Head of caudate nucleus (tissue), 42 donors: ENCODE results near the gene HOXB3.
"Not testable (repeated sequence)": the region's sequence is repeated elsewhere in the genome, so short reads cannot be mapped to it uniquely, and the experiment has no call there.

Source experiments
- DNase-seq, 42 donors: peaks; one replicate each; pipeline versions ENCODE4 v3.0.0 to v3.0.0-alpha.2; 2020 to 2021; ENCODE audit warnings: mixed read lengths in 7 of 42
- intact Hi-C: fragments of 100-400 bp; cut with DNase I; formaldehyde crosslinking; loops from one replicate; pipeline ENCODE4 v1.15.0; 2022

HOXB3 gene

DNA sequence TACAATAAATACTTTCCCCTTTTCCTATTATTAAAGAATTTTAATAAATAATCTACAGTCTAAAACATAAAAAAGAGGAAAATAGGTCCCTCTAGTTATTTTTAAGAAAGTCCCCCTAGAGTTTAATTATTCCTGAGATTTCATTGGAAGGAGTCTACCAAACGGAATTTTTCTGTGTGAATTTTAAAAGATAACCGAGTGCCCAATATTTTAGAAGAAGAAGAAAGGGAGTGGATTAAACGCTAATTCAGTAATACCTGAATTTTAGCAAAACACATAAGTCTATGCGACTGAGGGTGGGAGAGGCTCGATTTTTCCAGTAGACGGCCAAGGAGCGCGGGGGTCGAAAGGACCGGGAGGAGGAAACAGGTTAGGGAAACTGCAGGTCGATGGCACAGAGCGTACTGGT lies 47.3 kb downstream of the HOXB3 start:
- intact Hi-C loops, result no loop called here
- DNase-seq, result no peak

DNA sequence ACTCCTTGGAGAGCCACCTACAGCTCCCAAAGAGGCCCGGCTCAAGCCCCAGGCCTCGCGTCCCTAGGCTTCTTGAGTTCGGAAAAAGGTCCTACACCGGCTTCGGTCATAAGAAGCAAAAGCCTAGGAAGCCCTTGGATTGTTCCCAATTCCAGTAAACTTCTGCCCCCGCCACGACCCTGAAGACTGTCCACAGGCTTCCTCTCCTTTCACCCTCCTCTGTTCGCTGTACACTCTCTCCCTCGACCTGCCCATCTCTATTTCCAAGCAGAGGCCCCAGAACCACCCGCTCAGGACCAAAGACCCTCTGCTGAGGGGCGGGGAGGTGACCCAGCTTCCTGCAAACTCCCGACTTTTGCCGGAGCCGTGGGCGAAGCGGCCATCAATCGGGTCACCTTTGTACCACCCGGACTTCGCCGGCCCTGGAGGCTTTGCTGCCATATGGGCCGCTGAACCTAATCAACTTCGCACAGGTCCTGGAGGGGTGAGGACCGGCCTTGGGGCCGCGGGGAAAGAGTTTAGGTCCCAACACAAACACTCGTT lies 47.9 kb downstream of the HOXB3 start:
- no peak for DNase-seq
- intact Hi-C loops, result no loop called here

DNA sequence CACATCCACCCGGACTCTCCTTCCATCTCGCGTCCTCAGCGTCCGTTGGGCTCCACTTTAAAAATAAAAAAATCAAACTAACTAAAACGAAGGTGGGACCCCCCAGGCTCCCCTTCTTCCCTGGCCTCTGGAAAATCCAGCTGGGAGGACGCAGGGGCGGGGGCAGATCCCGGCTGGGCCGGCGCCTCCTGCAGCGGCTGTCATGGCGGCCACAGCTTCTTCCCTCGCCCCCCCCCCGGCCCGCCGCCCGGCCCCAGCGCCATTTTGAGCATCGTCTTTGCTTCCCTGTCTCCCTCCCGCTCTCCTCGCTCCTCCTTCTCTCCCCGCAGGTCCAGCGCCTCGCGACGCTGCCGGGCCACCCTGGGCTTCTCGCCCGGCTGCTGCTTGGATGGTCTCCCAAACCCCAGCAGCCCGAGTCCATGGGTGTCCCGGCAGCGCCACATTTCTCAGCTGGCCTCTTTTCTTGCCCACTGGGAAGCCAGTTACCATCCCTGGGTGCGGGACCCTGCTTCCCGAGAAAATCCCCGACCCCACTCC lies 48.4 kb downstream of the HOXB3 start:
- intact Hi-C loops, result no loop called here
- DNase-seq, result no peak

DNA sequence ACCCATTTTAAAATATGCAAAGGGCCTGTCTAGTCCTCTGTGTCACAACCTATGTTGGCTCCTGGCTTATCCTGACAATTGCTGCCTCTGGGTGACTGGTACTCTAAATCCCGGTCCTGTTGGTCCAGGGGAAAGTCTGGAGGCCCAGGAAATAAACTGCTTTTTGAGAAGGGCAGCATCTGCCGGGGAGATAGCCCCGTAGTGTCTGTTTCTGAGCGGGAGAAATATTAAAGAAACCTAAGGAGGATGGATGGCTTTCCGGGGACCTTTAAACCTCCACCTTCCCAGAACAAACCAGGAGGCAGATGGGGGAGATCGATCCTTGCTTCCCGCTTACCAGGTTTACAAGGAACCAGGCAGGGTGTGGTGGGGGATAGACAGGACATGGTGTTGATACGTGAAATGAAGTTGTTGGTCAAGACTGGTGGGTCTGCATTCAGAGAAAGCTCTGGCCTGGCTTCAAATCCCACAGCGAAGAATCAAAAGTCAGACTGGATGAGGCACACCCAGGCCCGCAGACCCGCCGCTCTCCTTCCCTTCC lies 48.9 kb downstream of the HOXB3 start:
- intact Hi-C loops, result no loop called here
- DNase-seq, result no peak

DNA sequence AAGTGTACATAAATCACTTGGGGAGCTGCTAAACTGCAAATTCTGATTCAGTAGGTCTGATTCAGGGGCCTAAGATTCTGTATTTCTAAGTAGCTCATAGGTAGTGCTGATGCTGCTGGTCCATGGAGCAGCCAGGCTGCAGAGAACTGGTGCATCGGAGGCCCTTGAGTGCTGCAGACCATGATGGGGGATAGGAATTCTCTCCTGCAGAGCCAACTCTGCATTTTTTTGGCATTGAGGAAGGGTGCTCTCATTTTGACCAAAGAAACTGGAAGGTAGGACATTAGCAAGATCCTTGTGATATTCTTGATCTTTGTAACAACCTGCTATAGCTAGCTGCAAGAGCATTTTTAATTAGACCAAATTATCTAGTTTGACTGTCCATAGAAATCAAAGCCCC lies 49.8 kb downstream of the HOXB3 start:
- intact Hi-C loops, result no loop called here

DNA sequence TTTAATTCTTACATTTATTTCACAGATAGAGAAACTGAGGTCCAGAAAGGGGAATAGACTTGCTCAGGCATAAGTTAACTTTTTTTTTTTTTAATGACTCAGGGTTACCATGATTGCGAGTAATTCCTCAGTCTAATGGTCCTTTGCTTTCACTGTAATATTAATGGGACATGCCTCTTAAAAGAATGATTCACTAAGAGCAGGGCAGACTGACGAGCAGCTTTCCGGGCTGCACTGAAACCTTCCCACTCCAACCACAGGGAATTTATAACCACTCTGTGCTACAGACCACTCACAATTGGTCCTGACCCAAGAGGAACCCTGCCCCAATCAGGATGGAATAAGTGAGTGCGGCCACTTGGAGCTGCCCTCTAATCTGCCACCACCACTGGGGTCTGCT lies 50.9 kb downstream of the HOXB3 start:
- no peak for DNase-seq
- intact Hi-C loops, result no loop called here

More for the DNA sequence above, 49.8 kb downstream of the HOXB3 start:
- no peak for DNase-seq

DNA sequence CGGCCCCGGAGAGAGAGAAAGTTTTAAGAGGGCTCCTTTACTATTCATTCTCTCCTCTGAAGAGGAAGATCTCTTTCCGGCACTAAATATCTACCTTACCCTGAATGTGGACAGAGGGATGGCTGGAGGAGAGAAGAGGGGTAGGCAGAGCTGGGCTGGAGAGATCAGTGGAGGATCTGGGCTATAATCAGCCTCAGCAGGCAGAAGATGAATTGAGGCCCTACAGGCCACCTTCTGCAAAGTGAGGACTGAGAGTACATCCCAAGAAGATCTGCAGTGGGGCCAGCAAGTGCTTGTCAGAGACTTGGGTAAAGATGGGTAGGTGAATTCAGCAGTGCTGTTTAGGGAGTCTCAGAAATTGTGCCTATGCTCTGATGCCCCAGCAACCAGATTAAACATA lies 52.7 kb downstream of the HOXB3 start:
- intact Hi-C loops, result no loop called here
- DNase-seq, result no peak

DNA sequence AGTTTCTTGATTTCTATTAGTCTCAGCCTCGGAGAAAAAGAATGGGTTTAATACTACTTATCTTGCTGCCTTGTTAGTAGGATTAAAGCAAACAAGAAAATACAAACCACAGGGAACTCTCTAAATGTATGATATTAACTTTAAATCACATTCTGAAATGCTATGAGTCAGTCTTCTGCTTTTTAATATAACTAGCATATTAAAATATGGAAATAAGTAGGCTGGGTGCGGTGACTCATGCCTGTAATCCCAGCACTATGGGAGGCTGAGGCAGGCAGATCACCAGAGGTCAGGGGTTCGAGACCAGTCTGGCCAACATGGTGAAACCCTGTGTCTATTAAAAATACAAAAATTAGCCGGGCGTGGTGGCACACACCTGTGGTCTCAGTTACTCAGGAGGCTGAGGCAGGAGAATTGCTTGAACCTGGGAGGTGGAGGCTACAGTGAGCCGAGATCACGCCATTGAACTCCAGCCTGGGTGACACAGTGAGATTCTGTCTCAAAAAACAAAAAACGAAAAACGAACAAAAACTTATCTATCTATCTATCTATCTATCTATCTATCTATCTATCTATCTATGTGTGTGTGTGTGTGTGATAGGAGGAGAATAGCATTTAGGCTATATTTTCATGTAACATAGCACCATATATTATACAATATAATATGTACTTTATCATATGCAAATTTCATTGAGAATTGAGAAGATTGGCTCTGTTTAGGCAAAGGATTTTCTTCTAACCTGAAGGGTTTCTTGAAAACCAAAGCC lies 54.1 kb downstream of the HOXB3 start:
- intact Hi-C loops, result not testable (repeated sequence)
- DNase-seq, result peak in 1 of 42 donors; percentile 13

DNA sequence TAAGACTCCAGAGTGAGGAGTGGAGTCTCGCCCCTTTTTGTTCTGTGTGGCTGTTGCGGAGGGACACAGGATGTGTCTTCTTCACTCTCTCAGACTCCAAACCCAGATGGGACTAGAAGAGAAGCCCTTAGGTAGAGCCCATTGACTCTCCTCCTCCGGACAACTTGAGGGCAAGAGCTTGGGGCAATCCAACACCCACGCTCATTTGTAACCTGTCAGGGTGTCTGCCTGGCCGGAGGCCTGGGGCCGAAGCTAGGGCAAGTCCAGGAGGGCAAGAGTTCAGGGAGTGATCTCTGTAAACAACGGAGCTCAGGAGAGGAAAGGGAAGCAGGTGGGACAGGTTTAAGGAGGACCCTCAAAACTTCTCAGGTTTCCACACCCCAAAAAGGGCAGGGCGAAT lies 57.8 kb downstream of the HOXB3 start:
- no peak for DNase-seq
- intact Hi-C loops, result no loop called here

DNA sequence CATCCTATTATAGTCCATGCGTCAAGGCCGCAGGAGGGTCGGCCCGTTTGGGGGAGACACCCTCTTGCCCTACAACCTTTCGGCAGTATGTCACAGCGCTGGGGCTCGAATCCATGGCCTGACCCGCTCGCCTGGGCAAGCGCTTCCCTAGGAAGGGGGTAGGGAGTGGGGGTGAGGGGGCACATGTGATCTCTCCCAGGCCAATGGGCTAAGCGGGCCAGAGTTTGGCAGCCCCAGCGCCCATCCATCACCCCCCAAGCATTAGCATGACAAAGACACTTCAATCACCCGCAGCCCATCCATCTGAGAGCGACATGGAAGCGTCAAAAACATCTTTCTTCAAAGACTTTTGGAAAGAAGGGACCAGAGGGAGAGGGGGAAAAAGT lies 59.2 kb downstream of the HOXB3 start, which contains the start of gene HOXB1:
Gene HOXB1, minus strand, starts transcription at position 125 of the 386 bp plus-strand sequence. Its CDS starts 107 bp downstream, at position 18.
- intact Hi-C loops, result no loop called here
- no peak for DNase-seq

DNA sequence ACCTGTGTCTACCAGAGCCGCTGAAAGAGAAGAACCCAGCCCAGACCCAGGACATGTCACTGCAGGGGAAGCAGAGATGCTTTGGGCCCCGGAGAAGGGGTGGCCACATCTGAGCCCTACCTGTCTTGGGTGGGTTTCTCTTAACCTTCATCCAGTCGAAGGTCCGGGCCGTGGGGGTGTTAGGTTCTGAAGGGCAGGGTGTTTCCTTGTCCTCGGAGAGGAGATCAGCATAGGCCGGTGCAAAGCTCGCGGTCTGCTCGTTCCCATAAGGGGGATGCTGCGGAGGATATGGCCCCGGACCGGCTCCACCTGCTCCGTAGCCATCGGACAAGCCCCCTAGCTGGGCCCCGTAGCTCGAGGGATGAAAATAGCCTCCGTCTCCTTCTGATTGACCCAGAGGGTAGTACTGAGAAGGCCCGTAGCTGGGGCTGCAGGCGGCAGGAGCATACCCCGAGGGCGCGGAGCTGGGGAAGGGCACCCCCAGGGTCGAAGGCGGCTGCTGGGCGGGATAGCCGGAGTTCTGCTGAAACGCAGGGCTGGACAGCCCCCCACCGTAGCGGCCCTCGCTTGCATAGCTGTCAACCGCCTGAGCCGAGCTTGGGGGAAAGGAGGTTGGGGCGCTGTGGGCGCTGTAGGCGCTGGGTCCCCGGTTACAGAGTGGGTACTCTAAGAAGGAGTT lies 59.7 kb downstream of the HOXB3 start:
- intact Hi-C loops, result no loop called here
- DNase-seq, result no peak

DNA sequence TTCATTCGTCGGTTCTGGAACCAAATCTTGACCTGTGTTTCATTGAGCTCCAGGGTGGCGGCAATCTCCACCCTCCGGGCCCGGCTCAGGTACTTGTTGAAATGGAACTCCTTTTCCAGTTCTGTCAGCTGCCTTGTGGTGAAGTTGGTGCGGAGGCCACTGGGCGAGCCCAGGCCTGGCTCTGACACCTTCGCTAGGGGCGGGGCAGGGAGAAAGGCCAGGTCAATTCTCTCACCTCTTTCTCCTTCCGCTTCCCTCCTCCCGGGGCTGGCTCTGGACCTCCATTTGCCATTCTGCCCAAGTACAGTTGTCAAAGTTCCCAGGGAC lies 60.4 kb downstream of the HOXB3 start:
- DNase-seq, result no peak
- intact Hi-C loops, result no loop called here

DNA sequence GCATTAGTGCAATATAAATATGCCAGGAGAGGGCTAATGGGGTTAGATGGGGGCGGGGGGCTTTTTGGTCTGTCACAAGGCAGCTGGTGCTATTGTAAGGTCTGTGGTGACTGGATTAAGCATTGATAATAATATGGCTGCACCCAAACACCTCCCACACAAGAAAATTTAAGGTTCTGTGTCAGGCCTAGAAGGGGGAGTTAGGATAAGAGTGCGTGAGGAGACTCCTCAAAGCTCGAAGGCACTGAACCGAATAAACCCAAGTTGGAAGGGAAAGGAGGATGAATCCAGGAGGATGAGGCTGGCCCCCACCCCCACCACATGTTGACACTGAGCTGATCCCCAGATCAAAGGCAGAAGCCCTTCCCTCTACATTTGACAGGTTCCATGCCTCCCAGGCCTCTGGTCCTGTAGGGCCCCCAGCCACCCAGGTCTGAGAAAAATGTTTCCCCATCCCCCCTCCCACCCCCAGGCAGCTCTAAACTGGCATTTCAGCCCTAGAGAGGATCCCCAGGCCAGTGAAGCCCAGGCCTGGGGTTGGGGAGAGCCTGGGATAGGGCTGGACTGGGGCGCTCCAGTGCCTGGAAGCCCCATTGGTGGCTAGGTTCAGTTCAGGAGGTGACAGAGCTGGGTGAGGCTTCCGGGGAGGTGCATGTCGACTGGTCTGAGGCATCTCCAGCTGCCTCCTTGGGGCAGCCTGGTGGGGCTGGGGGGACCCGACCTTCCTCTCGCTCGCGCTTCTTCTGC lies 60.9 kb downstream of the HOXB3 start:
- intact Hi-C loops, result no loop called here

DNA sequence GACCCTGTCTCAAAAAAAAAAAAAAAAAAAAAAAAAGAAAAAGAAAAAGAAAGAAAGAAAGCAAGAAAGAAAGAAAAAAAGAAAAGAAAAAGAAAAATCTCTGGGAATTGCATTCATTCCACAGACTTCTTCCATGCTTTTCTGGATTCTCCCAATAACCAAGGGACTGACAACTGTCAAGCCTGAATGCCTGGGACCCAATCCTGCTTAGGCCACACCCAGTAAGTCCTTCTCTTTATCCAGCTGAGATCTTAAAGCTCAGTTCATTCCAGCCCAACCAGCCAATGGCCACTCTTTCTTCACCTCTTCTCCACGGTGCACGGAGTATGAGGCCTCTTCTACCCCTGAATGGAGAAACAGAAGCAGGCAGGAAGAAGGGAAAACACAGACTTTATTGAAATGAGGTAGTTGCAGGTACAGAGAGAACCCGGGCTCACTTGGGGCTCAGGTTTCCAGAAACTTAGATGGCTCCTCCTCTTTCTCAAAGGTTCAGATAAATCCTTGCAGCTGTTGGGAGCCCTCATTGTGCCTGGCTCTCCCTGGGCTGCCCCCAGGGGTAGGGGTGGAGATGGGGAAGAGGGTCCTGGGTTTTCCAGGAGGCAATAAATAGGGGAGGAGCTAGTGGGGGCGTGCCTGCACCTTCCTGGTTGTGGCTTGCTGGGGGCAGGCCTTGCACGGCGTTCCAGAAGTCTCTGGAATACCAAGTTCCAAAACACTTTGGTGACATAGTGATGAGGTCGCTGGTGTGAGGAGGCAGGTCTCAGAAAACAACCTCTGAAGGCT lies 61.7 kb downstream of the HOXB3 start:
- no peak for DNase-seq
- intact Hi-C loops, result no loop called here

More for the DNA sequence above, 60.9 kb downstream of the HOXB3 start:
- DNase-seq, result no peak

DNA sequence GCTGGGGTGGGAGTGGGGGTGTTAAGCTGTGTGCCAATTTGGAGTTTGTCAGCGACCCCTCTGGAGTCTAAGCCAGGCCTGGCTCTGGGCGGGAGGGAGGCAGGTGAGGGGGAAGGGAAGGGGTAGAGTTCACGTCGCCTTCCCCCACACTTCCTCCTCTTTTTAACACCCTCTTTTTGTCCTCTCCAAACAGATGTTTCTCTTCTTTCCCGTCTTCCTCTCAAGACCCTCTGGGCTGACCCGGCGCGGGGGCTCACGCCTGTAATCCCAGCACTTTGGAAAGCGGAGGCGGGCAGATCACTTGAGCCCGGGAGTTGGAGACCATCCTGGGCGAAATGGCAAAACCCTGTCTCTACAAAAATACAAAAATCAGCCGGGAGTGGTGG lies 62.5 kb downstream of the HOXB3 start:
- no peak for DNase-seq
- intact Hi-C loops, result no loop called here

DNA sequence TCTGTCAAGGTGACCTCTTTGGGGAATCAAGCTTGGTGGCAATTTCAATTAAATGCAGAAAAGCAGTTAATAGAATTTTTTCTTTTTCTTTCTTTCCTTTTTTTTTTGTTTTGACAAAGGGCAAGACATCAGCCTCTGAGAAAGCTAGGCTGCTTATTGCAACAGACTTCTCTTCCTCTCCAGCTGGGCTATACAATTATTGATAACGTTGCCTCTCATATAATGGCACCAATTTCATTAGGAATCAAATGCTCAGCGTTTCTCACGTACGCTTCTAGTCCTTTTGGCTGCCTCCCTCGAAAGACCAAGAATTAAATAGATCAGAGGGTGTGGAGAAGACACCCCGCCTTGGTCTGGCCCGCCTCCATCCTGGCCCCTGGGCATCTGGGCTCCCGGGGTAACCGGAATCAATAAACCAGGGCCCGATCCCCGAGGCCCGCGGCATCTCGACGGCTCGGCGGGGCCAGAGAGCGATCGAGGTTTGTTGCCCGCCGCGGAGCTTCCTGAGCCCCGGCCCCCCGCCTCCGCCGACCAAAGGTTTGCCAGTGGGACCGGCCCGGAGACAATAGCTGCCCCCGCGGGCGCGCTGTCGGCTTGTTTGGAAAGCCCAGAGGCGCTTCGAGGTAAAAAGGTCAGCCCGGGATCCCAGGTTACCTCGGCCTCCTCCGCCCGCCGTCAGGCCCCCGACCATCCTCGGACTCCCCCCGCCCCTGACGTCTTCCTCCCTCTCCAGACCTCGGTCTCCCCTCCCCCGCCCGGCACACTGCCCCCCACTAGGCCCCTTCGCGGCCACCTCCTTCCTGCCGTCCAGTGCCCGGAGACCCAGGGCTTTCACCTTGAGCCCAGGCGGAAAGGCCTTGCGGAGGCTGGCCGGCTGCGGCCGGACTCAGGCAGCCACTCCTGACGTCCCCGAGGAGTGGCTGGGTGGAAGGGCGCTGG lies 63.2 kb downstream of the HOXB3 start:
- no peak for DNase-seq
- intact Hi-C loops, result no loop called here

DNA sequence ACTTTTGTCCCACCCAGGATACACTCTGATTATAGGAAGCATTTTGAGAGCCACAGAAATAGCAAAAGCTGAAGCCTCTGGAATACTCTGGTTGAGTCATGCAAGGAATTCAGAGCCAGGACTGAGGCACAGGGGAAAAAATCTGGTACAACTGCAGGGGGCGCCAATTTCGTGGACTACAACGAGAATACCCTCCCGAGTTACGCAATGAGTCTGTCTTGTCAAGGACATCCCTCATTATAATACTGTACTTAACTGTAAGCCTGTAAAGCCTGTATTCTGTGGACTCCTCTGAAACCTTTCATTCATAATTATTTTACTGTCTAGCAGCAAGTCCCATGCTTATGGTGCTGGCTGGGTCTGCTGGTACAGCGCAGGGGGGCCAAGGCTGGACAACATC lies 67.0 kb downstream of the HOXB3 start:
- intact Hi-C loops, result no loop called here
- DNase-seq, result no peak
